Lower leg skin (tissue), 3 donors: ENCODE results near the gene SLFN12.

ENCODE experiments used
- CTCF ChIP-seq, 3 donors: fragments of 450-650 bp; IDR thresholded peaks; one replicate each; pipeline ENCODE4 v1.5.1; 2016; ENCODE audit warnings: antibody characterized with exemption in 3 of 3, mild to moderate bottlenecking in 3 of 3, moderate library complexity in 2 of 3
- POLR2A ChIP-seq, 2 donors: fragments of 450-650 bp; IDR thresholded peaks; one replicate each; pipeline ENCODE4 v1.6.1; 2016 to 2017; ENCODE audit warnings: antibody characterized with exemption in 2 of 2, mild to moderate bottlenecking in 1 of 2, moderate library complexity in 1 of 2

GRCh38 chr17:35404360-35404759, 27.9 kb downstream of the SLFN12 start:
- TF ChIP-seq CTCF (IDR thresholded peaks at IDR 0.05) (no peak), POLR2A (IDR thresholded peaks at IDR 0.05) (no peak)
